MM.1S (cell line): Measurements from ENCODE around the gene VSIG10L2.

ENCODE experiments used
- CTCF ChIP-seq: fragments of 300-600 bp; sonication (generic); IDR thresholded peaks from 2 replicates; pipeline ENCODE4 v1.5.1; 2016; ENCODE audit warnings: antibody characterized with exemption, low read length, mixed read lengths
- EZH2 ChIP-seq: fragments of 300-600 bp; sonication (generic); optimal IDR thresholded peaks from 2 replicates; pipeline ENCODE3; 2017; ENCODE audit warnings: low read depth, mild to moderate bottlenecking, antibody characterized with exemption, low read length, mixed read lengths
- EZH2phosphoT487 ChIP-seq: fragments of 300-600 bp; sonication (generic); IDR thresholded peaks from 2 replicates; pipeline ENCODE4 v1.6.1; 2018; ENCODE audit warnings: antibody characterized with exemption, low read length

- TF ChIP-seq CTCF (no peak), EZH2phosphoT487 (no peak), EZH2 (no peak)
Measured at GRCh38 chr11:125941267-125941618, 4.6 kb upstream of the VSIG10L2 start.
